HG03064 (cell line): ENCODE measurements around the gene STMN3.
"Not testable (repeated sequence)": the region's sequence is repeated elsewhere in the genome, so short reads cannot be mapped to it uniquely, and the experiment has no call there.

ENCODE experiments used
- ATAC-seq: cut with Tn5 transposase; IDR thresholded peaks from one replicate; pipeline ENCODE4 v1.9.1; 2021; ENCODE audit warnings: low read depth; ENCODE audit not compliant: unreplicated experiment

The STMN3 gene

GRCh38 chr20:63679799-63680305, 26.6 kb upstream of the STMN3 start:
- ATAC-seq = no peak

GRCh38 chr20:63678667-63679465, 25.6 kb upstream of the STMN3 start:
- no peak for ATAC-seq

GRCh38 chr20:63678071-63678470, 24.8 kb upstream of the STMN3 start:
- ATAC-seq = no peak

- no peak for ATAC-seq
Measured at GRCh38 chr20:63675681-63676368, 22.6 kb upstream of the STMN3 start.

- no peak for ATAC-seq
Measured at GRCh38 chr20:63673951-63674350, 20.7 kb upstream of the STMN3 start.

GRCh38 chr20:63672666-63673065, 19.4 kb upstream of the STMN3 start:
- ATAC-seq = no peak

GRCh38 chr20:63671695-63672094, 18.5 kb upstream of the STMN3 start:
- ATAC-seq = not testable (repeated sequence)

GRCh38 chr20:63668351-63668750, 15.1 kb upstream of the STMN3 start:
- no peak for ATAC-seq

GRCh38 chr20:63667858-63668257, 14.6 kb upstream of the STMN3 start:
- no peak for ATAC-seq

- ATAC-seq = no peak
Measured at GRCh38 chr20:63665708-63666107, 12.5 kb upstream of the STMN3 start.

GRCh38 chr20:63664861-63665594, 11.8 kb upstream of the STMN3 start:
- ATAC-seq = no peak

- ATAC-seq = no peak
Measured at GRCh38 chr20:63664143-63664851, 11.1 kb upstream of the STMN3 start.

- no peak for ATAC-seq
Measured at GRCh38 chr20:63663332-63664066, 10.3 kb upstream of the STMN3 start.

- ATAC-seq = no peak
Measured at GRCh38 chr20:63662813-63663189, 9.6 kb upstream of the STMN3 start.

GRCh38 chr20:63661959-63662812, 9.0 kb upstream of the STMN3 start:
- ATAC-seq = no peak

GRCh38 chr20:63661108-63661507, 7.9 kb upstream of the STMN3 start:
- no peak for ATAC-seq

- no peak for ATAC-seq
Measured at GRCh38 chr20:63660622-63661021, 7.4 kb upstream of the STMN3 start.

GRCh38 chr20:63660174-63660573, 7.0 kb upstream of the STMN3 start:
- not testable (repeated sequence) for ATAC-seq

- ATAC-seq = no peak
Measured at GRCh38 chr20:63659370-63659769, 6.1 kb upstream of the STMN3 start.
